ENCODE measurements around the gene SPTLC3. TPM values are rescaled to one million over a fixed set of nuclear protein-coding genes. Genes with fewer than 3 reads are reported as not detected.

The SPTLC3 gene
- total and polyA plus RNA-seq, 2 experiments from 2014 or later, result 36.3 to 47.6 TPM

- no peaks in the 10 kb centered on the region for H3K79me2 ChIP-seq
- WGBS (ENCODE audit: low lambda C conversion rate, missing lambda C conversion rate), result 50% methylated on average over 1 of the region's 1 CpG
- no peak for TF ChIP-seq EZH2phosphoT487 (IDR thresholded peaks at IDR 0.05; ENCODE audit: low read depth, severe bottlenecking, unreplicated experiment)
- TF ChIP-seq EZH2 (IDR thresholded peaks at IDR 0.05; ENCODE audit: borderline replicate concordance), result no peak
- TF ChIP-seq CTCF (IDR thresholded peaks at IDR 0.05; ENCODE audit: poor library complexity), result no peak
- H3K4me2 ChIP-seq, result no peak overlapping the region
- H3K27ac ChIP-seq, result no peak overlapping the region
- peaks cover 63% of the 10 kb centered on the region for H3K27me3 ChIP-seq
- no peak overlapping the region for H2AFZ ChIP-seq
- no peaks in the 10 kb centered on the region for H3K36me3 ChIP-seq (replicated peaks; ENCODE audit: insufficient read depth, low read depth)
- no peaks in the 10 kb centered on the region for H3K9me2 ChIP-seq (replicated peaks; ENCODE audit: insufficient read depth)
- no peaks in the 10 kb centered on the region for H4K20me1 ChIP-seq (ENCODE audit: insufficient read depth, poor library complexity, severe bottlenecking)
- H3K4me1 ChIP-seq (ENCODE audit: insufficient read depth), result peaks cover 16% of the 10 kb centered on the region
- DNase-seq (ENCODE audit: low spot score), result no peak
- no peak overlapping the region for H3K4me3 ChIP-seq
- H3K9me3 ChIP-seq (ENCODE audit: low read depth), result no peaks in the 10 kb centered on the region
Measured at GRCh38 chr20:13216533-13216932, 207.8 kb downstream of the SPTLC3 start.

Other genes with a start within 250 kb of the SPTLC3 start
- gene ISM1, start 212.3 kb downstream of the SPTLC3 start, total RNA-seq, result 1.4 and 1.7 TPM in 2 replicates
- gene ISM1, start 212.3 kb downstream of the SPTLC3 start, polyA plus RNA-seq, result 0.76 and 1.7 TPM in 2 replicates